SJSA1 (cell line): ENCODE data around the gene NFATC3. TPM values are rescaled to one million over a fixed set of nuclear protein-coding genes. Genes with fewer than 3 reads are reported as not detected.

Experiments used
- DNase-seq, 2 experiments: peaks; one replicate each; pipeline ENCODE4 v3.0.0-alpha.2; 2015 to 2020; ENCODE audit warnings: low spot score in 2 of 2, low read depth in 1 of 2
- H3K27ac ChIP-seq: fragments of 250-450 bp; sonication (Bioruptor Pico); 2 replicates; pipeline ENCODE4 v1.5.1; 2020; ENCODE audit warnings: mild to moderate bottlenecking, moderate library complexity
- H3K27me3 ChIP-seq: fragments of 250-450 bp; sonication (Bioruptor Pico); replicated peaks from 2 replicates; pipeline ENCODE4 v1.5.1; 2020; ENCODE audit warnings: mild to moderate bottlenecking, moderate library complexity
- H3K36me3 ChIP-seq: fragments of 250-450 bp; sonication (Bioruptor Pico); 2 replicates; pipeline ENCODE4 v1.5.1; 2020; ENCODE audit warnings: mild to moderate bottlenecking
- H3K4me1 ChIP-seq: fragments of 250-450 bp; sonication (Bioruptor Pico); replicated peaks from 2 replicates; pipeline ENCODE4 v1.6.1; 2021; ENCODE audit warnings: mild to moderate bottlenecking
- H3K4me3 ChIP-seq: fragments of 250-450 bp; sonication (Bioruptor Pico); 2 replicates; pipeline ENCODE4 v1.5.1; 2020; ENCODE audit warnings: mild to moderate bottlenecking
- H3K9me3 ChIP-seq: fragments of 250-450 bp; sonication (Bioruptor Pico); replicated peaks from 2 replicates; pipeline ENCODE4 v1.5.1; 2020; ENCODE audit warnings: mild to moderate bottlenecking
- total RNA-seq: library from RNA; depleted of rRNA; stranded (reverse); fragments of >200 nt; shearing (Covaris generic); gene quantifications from 2 replicates; pipeline ENCODE4 v1.2.3, GENCODE V29; 2014

The NFATC3 gene
- total RNA-seq, 1 experiment from 2014 or later: 33.8 TPM

DNA sequence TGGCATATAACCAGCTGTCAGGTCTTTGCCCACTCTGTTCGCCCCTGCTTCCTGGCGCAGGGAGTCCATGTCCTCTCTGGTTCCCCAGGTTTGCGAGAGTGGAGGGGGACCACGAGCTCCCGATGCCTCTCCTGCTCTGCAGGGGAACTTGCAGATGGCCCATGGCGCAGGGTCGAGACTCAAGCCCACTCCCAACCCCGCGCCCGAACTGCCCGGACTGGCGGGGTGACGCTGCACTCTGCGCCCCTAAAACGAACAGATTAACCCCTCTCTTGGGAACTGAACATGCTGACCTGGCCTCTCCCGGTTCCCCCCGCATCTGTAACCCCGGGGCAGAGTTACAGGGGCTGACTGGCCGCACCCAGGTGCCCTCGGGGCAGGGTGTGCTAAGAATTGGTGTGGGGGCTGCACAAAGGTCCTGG, 159.3 kb downstream of the NFATC3 start:
- H3K9me3 ChIP-seq: no peaks in the 10 kb centered on the region
- H3K36me3 ChIP-seq: 0 out of 2 replicates have a peak, but pooled peaks cover 6% of the 10 kb centered on the region
- 0 out of 2 replicates have a peak overlapping the region, but pooled peaks have one; percentile 10 for H3K27ac ChIP-seq
- peaks cover 16% of the 10 kb centered on the region for H3K4me1 ChIP-seq
- no peak for DNase-seq
- H3K27me3 ChIP-seq: no peaks in the 10 kb centered on the region
- peak overlapping the region; percentile 76 for H3K4me3 ChIP-seq

DNA sequence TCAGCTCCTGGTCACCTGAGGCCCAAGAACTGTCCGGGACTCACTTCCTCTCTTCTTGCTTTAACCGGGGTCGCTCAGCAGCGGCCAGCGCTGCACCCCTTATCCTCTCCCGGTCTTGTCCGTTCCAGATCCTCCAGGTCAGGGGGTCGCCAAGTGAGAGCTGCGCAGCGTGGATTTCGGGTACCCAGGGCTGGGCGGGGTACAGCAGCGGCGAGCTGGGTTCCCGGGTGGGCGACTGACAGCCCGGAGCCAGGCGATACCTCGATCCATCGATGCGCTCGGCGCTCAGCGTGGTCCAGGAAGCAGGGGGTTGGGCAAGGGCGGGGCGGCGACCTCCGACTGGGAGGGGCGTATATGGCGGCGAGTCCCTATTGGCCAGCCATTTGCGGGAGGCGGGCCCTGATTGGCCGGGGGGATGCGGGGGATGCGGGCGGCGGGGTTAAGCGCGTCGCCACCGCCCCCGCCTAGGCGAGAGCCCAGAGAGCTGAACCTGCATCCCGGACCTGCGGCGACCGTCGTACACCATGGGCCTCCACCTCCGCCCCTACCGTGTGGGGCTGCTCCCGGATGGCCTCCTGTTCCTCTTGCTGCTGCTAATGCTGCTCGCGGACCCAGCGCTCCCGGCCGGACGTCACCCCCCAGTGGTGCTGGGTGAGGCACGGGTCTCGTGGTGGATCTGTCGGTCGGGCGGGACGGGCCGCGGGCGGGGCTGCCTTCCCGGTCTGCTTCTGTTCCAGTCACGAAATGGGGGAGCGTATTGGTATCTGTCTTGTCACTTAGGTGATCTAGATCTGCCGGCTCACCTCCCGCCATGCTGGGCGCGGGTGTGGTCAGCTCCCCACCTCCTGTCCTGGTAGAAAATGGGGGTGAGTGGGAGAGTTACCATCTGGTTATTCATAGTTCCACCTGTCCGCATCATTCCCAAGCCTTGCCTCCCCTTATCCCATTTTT, 160.0 kb downstream of the NFATC3 start, which contains the start of gene PLA2G15:
PLA2G15 (plus strand) TSS at position 471 of the 951 bp plus-strand sequence; CDS start at position 525, 54 bp downstream.
- peak; percentile 84 to 97 for DNase-seq
- Histone ChIP-seq H3K4me1 (peaks cover 16% of the 10 kb centered on the region), H3K9me3 (no peaks in the 10 kb centered on the region), H3K36me3 (peaks cover 8% of the 10 kb centered on the region; the same call in 1 of the 2 replicates), H3K27ac (0 out of 2 replicates have a peak within 1 kb of the TSS, but pooled peaks have one; percentile 10), H3K4me3 (peak within 1 kb of the TSS; percentile 76), H3K27me3 (no peaks in the 10 kb centered on the region)

DNA sequence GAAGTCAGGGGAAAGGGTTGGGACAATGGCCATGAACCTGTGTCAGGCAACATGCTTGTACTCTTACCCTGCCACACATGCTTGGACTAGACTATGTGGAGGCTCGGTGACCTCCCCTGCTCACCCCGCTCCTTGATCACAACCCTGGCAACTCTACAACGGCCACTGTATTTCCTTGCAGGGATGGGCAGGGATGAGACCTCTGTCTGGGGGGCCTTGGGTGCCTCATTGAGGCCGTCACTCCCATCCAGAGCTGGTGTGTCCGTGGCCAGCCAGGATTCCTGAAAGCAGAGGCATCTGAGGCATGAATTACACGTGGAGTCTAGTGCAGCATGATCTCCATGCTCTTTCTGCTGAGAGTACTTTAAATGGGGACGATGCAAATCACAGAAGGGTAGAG, 161.0 kb downstream of the NFATC3 start:
- H3K4me1 ChIP-seq: peaks cover 16% of the 10 kb centered on the region
- no peaks in the 10 kb centered on the region for H3K9me3 ChIP-seq
- no peak overlapping the region for H3K27ac ChIP-seq
- H3K4me3 ChIP-seq: peak overlapping the region; percentile 76
- peaks cover 16% of the 10 kb centered on the region for H3K36me3 ChIP-seq
- DNase-seq: no peak
- H3K27me3 ChIP-seq: no peaks in the 10 kb centered on the region

DNA sequence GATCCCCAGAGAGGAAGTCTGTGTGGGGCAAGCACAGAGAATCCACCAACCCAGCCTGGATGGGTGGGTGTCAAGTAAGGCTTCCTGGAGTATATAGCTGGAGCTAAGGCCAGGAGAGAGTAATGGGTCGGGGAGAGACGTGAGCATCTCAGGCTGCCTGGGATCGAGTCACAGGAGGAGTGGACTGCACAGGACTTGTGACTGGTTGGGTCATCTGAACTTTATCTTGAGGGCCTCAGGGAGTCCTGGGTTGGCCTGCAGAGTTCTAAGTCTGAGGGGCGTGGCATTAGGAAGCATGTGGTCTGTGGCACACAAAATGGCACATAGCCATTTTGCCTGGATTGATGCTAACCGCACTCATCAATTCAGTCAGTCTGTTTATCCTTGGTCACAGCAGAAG, 161.5 kb downstream of the NFATC3 start:
- Histone ChIP-seq H3K4me3 (no peak overlapping the region), H3K27ac (no peak overlapping the region), H3K36me3 (peaks cover 19% of the 10 kb centered on the region), H3K4me1 (peaks cover 16% of the 10 kb centered on the region), H3K27me3 (no peaks in the 10 kb centered on the region), H3K9me3 (no peaks in the 10 kb centered on the region)
- no peak for DNase-seq

DNA sequence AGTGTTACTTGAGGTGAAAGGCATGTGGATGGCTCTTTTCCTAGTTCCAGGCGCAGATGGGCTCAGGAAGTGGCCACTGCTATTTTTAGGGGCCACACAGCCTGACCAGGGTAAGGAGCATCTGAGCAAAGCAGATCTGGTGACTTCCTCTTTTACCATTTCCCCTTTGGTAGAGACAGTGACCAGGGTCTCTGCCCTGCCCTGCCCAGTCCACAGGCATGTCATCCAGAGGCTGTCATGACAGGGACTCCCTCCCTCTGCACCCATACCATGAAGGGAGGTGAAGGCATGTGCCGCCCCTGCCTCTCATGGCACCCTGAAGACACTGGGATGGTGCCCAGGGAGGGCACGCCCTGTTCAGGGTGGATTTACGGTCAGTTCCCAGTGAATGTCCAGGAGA, 162.2 kb downstream of the NFATC3 start:
- DNase-seq: no peak
- Histone ChIP-seq H3K4me1 (peaks cover 16% of the 10 kb centered on the region), H3K4me3 (no peak overlapping the region), H3K36me3 (peaks cover 19% of the 10 kb centered on the region), H3K27me3 (no peaks in the 10 kb centered on the region), H3K9me3 (no peaks in the 10 kb centered on the region), H3K27ac (no peak overlapping the region)

DNA sequence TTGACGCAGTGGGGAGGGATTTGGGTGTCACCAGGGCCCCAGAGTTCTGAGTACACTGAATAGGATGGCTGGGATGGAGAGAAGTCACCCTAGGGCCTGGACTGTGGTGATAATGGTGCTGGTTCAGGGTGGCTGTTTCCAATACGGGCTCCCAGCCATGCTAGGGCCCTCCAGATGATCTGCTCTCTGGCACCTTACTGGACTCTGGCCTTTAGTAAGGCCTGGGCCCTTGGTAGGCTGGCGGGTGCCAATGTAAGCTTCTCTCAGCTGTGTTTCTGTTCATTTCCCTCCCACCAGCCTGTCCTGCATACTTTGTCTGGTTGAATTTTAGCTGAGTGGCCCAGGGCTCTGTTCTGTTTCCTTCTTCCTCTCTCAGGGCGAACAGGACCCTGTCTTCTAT, 162.8 kb downstream of the NFATC3 start:
- DNase-seq: no peak
- no peaks in the 10 kb centered on the region for H3K27me3 ChIP-seq
- no peaks in the 10 kb centered on the region for H3K9me3 ChIP-seq
- H3K4me1 ChIP-seq: peaks cover 16% of the 10 kb centered on the region
- no peak overlapping the region for H3K27ac ChIP-seq
- H3K4me3 ChIP-seq: no peak overlapping the region
- H3K36me3 ChIP-seq: peaks cover 24% of the 10 kb centered on the region

DNA sequence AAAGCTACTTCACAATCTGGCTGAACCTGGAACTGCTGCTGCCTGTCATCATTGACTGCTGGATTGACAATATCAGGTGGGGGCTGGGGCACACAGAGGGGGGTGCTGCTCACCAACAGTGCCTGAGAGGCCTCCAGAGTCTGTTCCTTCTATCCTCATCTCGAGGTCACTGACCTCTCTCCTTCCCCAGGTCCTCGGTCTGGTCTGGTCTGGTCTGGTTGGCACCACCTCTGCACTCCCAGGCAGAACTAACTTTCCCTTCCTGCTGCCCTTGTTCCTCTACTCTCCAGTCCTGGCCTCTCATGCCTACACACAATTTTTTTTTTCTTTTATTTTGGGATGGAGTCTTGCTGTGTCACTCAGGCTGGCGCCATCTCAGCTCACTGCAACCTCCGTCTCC, 164.2 kb downstream of the NFATC3 start:
- no peaks in the 10 kb centered on the region for H3K27me3 ChIP-seq
- no peaks in the 10 kb centered on the region for H3K9me3 ChIP-seq
- peaks cover 29% of the 10 kb centered on the region for H3K36me3 ChIP-seq
- peaks cover 13% of the 10 kb centered on the region for H3K4me1 ChIP-seq
- DNase-seq: no peak
- H3K4me3 ChIP-seq: no peak overlapping the region
- H3K27ac ChIP-seq: no peak overlapping the region

DNA sequence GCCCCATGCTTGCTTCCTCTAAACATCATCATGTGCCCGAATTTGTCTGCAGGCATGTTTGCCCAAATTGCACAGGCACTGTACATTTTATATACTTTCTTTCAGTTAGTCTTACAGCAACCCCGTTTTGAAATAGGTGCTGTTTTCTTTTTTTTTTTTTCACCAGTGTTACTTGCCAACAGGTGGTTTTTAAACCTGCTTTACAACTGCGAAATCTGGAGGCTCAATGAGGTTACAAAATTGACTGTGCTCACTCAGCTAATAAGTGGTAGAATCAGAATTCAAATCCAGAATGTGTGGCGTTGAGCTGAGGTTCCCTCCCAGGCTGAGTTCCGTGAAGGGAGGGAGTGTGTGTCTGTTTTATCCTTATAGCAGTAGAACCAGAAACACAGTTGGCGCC, 165.8 kb downstream of the NFATC3 start:
- no peak overlapping the region for H3K4me3 ChIP-seq
- H3K4me1 ChIP-seq: peaks cover 4% of the 10 kb centered on the region
- no peaks in the 10 kb centered on the region for H3K9me3 ChIP-seq
- H3K36me3 ChIP-seq: peaks cover 44% of the 10 kb centered on the region
- no peak for DNase-seq
- H3K27ac ChIP-seq: no peak overlapping the region
- no peaks in the 10 kb centered on the region for H3K27me3 ChIP-seq

DNA sequence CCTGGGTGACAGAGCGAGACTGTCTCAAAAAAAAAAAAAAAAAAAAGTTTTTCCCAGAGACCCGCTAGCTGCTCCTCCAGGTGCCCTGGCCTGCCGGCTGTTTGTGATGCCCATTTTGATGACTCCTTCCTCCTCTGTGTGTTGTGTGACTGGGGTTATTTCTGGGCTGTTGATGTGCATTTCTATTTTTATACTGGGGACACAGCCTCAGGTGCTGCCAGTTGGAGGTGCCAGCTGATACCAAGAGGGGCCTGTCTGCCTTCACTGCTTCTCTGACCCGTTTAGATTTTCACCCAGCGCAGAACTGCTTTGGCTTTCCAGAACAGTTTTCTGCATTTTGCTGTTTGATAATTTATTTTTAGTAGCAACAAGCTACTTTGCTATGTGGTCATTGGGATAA, 166.7 kb downstream of the NFATC3 start:
- DNase-seq: no peak
- H3K27me3 ChIP-seq: no peaks in the 10 kb centered on the region
- H3K27ac ChIP-seq: no peak overlapping the region
- no peaks in the 10 kb centered on the region for H3K4me1 ChIP-seq
- peaks cover 45% of the 10 kb centered on the region for H3K36me3 ChIP-seq
- H3K9me3 ChIP-seq: no peaks in the 10 kb centered on the region
- no peak overlapping the region for H3K4me3 ChIP-seq

DNA sequence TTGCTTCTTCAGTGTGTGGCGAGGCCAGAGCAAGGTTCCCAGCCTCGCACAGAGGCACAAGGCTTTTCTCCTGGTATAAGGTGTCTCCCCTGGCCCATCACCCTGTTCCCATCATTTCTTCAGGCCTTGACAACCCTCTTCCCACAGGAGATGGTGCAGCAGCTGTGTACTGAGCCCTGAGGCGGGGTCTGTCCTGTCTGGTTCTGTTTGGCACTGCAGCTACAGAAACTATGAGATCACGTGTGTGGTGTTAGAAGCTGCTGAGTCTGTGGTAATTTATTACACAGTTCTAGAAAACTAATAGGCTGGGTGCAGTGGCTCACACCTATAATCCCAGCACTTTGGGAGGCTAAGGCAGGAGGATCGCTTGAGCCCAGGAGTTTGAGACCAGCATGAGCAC, 167.2 kb downstream of the NFATC3 start:
- H3K27me3 ChIP-seq: no peaks in the 10 kb centered on the region
- peaks cover 4% of the 10 kb centered on the region for H3K4me1 ChIP-seq
- H3K9me3 ChIP-seq: no peaks in the 10 kb centered on the region
- H3K4me3 ChIP-seq: no peak overlapping the region
- no peak overlapping the region for H3K27ac ChIP-seq
- peaks cover 49% of the 10 kb centered on the region for H3K36me3 ChIP-seq
- no peak for DNase-seq

DNA sequence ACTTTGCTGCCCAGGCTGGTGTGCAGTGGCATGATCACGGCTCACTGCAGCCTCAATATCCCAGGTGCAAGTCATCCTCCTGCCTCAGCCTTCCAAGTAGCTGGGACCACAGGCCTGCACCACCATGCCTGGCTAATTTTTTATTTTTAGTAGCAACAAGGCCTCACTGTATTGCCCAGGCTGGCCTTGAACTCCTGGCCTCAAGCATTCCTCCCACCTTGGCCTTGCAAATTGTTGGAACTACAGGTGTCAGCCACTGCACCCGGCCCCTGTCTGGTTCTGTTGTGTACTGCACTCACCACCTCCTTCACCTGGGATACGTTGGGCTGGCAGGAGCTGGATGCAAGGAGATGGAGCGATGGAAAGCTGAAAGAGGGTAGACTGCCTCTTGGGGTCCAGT, 168.6 kb downstream of the NFATC3 start:
- H3K27ac ChIP-seq: no peak overlapping the region
- H3K27me3 ChIP-seq: no peaks in the 10 kb centered on the region
- no peak for DNase-seq
- H3K36me3 ChIP-seq: peaks cover 56% of the 10 kb centered on the region
- H3K4me3 ChIP-seq: no peak overlapping the region
- no peaks in the 10 kb centered on the region for H3K9me3 ChIP-seq
- H3K4me1 ChIP-seq: peaks cover 16% of the 10 kb centered on the region

DNA sequence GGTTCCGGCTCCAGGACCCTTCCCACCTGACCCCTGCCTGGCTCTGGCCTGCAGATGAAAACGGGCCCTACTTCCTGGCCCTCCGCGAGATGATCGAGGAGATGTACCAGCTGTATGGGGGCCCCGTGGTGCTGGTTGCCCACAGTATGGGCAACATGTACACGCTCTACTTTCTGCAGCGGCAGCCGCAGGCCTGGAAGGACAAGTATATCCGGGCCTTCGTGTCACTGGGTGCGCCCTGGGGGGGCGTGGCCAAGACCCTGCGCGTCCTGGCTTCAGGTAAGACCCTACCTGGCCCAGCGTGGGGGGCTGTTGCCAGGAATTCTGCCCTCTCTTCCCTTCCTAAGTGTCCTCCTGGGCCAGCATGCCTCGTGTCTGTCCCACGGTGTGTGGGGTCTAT, 170.5 kb downstream of the NFATC3 start:
- Histone ChIP-seq H3K27me3 (no peaks in the 10 kb centered on the region), H3K27ac (no peak overlapping the region), H3K4me3 (no peak overlapping the region), H3K9me3 (no peaks in the 10 kb centered on the region), H3K4me1 (peaks cover 16% of the 10 kb centered on the region), H3K36me3 (peaks cover 60% of the 10 kb centered on the region)
- no peak for DNase-seq

DNA sequence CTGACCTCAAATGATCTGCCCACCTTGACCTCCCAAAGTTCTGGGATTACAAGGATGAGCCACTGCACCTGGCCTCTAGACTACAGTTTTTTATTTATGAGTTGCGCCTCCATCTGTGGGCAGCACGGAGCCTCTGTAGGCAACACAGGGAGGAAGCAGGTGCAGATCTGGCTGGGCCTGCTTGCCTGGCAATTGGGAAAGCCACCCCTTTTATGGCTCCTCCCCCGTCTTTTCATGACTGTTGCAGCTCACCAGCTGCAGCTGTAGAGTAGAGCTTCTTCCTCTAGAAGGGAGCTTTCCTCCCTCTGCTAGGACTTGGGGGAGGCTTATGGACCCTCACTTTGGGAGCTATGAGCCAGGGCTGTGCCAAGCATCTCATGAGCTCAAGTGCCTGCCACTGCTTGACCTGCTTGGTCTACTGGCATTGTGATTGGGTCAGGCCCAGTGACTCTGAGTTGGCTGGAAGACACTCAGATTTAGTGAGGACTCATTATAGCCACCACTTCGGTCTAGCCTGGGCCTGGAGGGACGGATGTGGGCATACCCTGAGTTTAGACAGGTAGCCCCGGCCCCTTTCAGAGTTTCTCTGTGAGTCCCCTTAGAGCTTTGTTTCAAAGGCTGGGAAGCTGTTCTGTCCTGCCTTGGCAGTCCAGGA, 172.2 kb downstream of the NFATC3 start:
- Histone ChIP-seq H3K4me1 (peaks cover 16% of the 10 kb centered on the region), H3K4me3 (no peak overlapping the region), H3K36me3 (peaks cover 58% of the 10 kb centered on the region), H3K27ac (peak overlapping the region; percentile 56), H3K9me3 (no peaks in the 10 kb centered on the region), H3K27me3 (no peaks in the 10 kb centered on the region)
- DNase-seq: no peak
